Mesodermal cell (in vitro differentiated cells): ENCODE data around the gene DBF4B.

Experiments
- H3K27ac ChIP-seq: 2 replicates; pipeline ENCODE4 v1.7.0; 2013; ENCODE audit warnings: mild to moderate bottlenecking, low read depth, low read length, moderate library complexity; ENCODE audit not compliant: severe bottlenecking
- H3K36me3 ChIP-seq: 2 replicates; pipeline ENCODE4 v1.7.1; 2013; ENCODE audit warnings: mild to moderate bottlenecking, low read length, moderate library complexity; ENCODE audit not compliant: control insufficient read depth, insufficient read depth
- H3K4me1 ChIP-seq: one replicate; pipeline ENCODE4 v1.7.1; 2013; ENCODE audit warnings: mild to moderate bottlenecking, low read length; ENCODE audit not compliant: insufficient read depth, control insufficient read depth, poor library complexity, severe bottlenecking
- H3K4me3 ChIP-seq: 2 replicates; pipeline ENCODE4 v1.7.0; 2013; ENCODE audit warnings: low read length, control low read depth, mild to moderate bottlenecking; ENCODE audit not compliant: insufficient read depth, poor library complexity, severe bottlenecking; ENCODE audit errors: extremely low read depth
- H3K9me3 ChIP-seq: 2 replicates; pipeline ENCODE4 v1.7.1; 2013; ENCODE audit warnings: mild to moderate bottlenecking, low read length, moderate library complexity; ENCODE audit not compliant: control insufficient read depth
- WGBS, 2 experiments: methylation state at CpG; one replicate each; pipeline ENCODE4 v1.1.5; 2013; ENCODE audit warnings: missing lambda C conversion rate in 2 of 2; ENCODE audit not compliant: insufficient coverage in 2 of 2; 5-methylcytosine and 5-hydroxymethylcytosine counted together

DBF4B gene

DNA sequence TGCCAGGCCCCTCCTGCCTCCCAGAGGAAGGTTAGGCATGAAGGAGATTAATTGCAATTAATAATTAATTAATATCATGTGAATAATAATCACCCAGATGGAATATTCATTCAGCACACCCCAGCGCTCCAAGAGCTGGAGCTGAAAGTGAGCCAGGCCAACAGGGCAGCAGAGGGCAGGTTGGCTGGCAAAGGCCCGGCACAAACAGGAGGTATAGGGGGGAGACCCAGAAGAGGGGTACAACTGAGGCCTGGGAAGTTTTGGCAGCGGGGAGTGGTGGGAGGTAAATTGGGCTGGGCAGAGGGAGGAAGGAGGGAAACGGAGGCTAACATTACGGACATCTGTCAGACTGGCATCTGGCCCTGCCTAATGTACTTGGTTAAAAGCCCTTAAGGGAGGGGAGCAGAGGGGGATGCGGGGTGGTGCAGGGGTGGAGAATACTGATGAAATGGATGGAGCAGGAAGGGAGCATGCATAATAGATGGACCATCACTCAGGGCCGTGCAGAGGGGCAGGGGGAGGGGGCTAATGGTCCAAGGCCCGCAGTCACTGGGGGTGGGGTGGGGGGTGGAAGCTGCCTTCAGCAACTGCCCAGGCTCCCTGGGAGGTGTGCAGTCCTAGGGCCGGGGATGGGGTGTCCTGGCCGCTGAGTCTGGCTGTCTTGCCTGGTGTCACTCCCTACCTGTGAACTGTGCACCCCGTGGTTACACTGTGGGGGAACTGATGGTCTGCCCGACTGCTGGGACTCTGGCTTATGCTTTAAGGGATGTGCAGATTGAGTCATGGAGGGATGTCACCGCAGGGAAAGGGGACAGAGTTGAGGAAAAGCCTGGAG lies 52.2 kb downstream of the DBF4B start:
- Histone ChIP-seq H3K9me3 (no peaks in the 10 kb centered on the region), H3K27ac (no peak overlapping the region), H3K36me3 (no peaks in the 10 kb centered on the region), H3K4me1 (peaks cover 5% of the 10 kb centered on the region), H3K4me3 (no peak overlapping the region)
- 88 to 90% methylated on average over 6 to 11 of the region's 13 CpGs for WGBS, 2 experiments

DNA sequence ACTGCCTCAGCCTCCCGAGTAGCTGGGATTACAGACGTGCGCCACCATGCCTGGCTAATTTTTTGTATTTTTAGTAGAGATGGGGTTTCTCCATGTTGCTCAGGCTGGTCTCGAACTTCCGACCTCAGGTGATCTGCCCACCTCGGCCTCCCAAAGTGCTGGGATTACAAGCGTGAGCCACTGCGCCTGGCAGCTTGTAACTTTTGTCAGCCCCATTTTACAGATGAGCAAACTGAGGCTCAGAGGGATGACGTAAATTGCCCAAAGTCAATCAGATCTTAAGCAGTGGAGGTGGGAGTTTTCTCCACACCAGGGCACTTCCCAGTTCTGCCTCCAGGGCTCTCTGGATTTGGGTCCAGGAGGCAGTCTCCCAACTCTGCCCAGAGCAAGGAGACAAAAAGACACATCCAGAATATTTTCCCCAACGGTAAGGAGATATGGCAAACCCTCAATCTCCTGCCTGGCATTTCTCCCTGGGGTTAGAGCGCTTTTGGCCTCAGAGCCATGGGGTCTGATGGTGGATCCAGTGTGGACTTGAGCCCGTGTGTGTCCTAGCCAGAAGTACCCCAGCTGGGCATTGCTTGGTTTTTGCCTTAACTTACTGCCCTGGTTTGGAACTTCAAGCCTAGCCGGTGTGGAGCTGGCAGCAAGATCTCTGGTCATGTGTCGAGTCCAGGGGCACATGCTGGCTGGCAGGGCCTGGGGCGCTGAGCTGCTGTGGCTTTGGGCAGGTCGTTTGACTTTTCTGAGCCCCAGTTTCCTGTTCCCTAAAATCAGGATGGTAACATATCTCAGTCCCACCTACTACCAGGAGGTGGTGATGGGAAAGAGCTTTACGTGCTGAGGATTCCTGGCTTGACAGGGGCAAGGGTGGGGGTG lies 53.7 kb downstream of the DBF4B start:
- WGBS, 2 experiments: 86 to 88% methylated on average over 9 to 13 of the region's 17 CpGs

DNA sequence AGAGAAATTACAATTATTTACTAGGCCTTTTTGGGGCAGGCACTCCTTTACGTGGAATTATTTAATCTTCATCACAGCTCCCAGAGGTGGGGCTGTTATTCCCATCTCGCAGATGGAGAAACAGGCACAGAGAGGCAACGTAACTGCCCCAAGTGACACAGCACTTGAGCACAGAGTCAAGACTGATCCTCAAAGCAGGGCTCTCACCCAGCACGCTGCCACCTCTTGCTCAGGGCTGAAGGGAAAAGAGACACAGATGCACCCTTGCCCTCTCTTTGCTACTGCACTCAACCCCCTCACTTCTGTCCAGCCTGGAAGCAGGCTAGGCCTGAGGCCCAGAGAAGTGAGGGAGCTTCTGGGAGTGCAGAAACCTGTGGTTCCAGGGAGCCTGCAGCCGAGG lies 54.7 kb downstream of the DBF4B start:
- Histone ChIP-seq H3K36me3 (no peaks in the 10 kb centered on the region), H3K4me1 (peaks cover 5% of the 10 kb centered on the region), H3K4me3 (no peak overlapping the region), H3K9me3 (no peaks in the 10 kb centered on the region), H3K27ac (no peak overlapping the region)
- 94 to 96% methylated on average over 4 to 5 of the region's 5 CpGs for WGBS, 2 experiments

More for the DNA sequence above, 53.7 kb downstream of the DBF4B start:
- Histone ChIP-seq H3K27ac (no peak overlapping the region), H3K9me3 (no peaks in the 10 kb centered on the region), H3K4me1 (peaks cover 5% of the 10 kb centered on the region), H3K4me3 (no peak overlapping the region), H3K36me3 (no peaks in the 10 kb centered on the region)

DNA sequence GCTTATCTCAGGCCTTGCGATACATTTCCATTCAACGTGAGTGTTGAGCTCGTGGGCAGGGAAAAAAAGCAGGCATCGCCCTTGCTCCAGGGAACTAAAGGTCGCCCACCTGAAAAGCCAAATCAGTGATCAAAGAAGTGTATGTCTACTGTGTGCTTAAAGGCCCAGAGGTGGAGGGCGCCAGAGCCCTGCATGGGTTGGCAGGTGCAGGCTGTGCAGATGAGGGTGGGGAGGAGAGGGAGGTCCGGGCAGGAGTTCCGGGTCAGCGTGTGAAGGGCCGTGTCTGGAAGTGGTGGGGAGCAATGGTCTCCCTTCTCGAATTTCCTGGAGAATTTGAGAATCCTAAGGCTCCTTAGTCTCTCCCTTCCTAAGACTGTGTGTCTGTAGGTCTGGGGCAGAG lies 57.5 kb downstream of the DBF4B start:
- no peaks in the 10 kb centered on the region for H3K36me3 ChIP-seq
- no peak overlapping the region for H3K4me3 ChIP-seq
- 76 to 83% methylated on average over 9 to 11 of the region's 11 CpGs for WGBS, 2 experiments
- H3K9me3 ChIP-seq: no peaks in the 10 kb centered on the region
- H3K27ac ChIP-seq: no peak overlapping the region
- no peaks in the 10 kb centered on the region for H3K4me1 ChIP-seq

DNA sequence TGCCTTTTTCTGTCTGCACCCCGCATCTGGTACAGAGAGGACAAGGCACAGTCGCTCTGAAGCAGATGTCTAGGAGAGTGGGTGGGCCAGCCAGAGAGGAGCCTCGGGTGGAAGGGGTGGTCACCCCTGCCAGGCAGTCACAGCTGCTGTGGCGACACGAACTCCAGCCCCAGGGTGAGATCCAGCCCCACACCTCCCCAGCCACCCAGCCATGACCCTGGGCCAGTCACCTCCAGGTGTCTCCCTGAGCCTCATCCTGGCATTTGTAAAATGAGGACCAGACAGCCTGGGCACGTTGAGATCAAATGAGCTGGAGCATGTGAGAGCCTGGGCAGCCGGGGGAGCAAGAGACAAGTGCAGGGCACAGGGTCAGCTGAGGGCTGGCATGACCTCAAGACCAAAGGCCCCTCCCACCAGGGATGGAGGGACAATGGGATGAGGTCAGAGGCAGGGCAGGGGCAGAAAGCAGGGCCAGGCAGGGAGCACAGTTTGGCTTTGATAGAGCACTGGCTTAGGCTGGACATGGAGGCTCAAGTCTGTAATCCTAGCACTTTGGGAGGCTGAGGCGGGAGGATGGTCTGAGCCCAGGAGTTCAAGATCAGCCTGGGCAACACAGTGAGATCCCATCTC lies 58.1 kb downstream of the DBF4B start:
- Histone ChIP-seq H3K9me3 (no peaks in the 10 kb centered on the region), H3K27ac (no peak overlapping the region), H3K4me3 (no peak overlapping the region), H3K4me1 (no peaks in the 10 kb centered on the region), H3K36me3 (no peaks in the 10 kb centered on the region)
- WGBS, 2 experiments: 83 to 85% methylated on average over 7 to 8 of the region's 8 CpGs

DNA sequence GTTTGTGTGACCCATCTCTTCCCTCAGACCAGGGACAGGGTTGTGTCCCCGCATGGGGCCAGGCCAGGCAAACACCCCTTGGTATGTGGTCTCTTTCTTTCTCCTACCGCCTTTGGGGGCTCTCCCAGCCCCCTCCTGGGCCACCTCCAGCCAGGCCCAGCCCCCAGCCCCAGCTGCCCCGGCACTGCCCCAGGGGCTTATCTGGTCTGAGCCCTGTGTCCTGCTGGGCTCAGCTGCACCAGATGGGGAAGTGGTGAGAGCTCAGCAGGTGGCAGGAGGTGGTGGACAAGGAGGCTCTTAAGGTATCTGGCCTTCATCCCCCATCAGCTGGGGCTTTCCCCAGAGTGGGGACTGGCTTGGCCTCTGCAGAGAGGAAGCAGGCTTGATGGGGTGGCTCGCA lies 59.0 kb downstream of the DBF4B start:
- no peak overlapping the region for H3K27ac ChIP-seq

DNA sequence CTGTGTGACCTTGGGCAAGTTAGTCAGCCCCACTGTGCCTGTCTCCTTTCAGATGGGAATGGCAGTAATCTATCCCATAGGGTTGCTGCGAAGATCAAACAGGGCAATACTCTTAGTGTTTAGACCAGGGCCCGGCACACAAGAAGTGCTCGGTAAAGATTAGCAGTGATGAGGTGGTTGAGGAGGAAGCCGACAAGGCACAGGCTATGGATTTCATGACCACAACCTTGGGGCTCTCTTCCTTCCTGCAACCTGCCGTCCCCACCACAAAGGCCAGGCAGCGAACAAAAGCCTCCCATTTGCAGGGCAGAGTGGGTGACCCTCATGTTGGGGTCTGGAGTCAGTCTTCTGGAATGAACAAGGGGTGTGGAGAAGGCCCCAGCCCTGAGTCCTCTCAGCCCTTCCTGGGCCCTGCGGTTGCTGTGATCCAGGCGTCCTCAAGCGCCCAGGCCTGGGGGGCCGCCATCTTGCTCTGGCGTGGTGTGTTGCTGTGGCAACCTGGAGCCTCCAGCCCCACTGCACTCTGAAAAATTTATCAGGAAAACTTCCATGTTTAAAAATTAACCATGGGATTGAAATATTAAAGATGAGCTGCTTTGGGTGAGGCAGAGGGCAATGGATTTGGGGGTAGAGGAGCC lies 60.2 kb downstream of the DBF4B start:
- no peak overlapping the region for H3K27ac ChIP-seq
- no peaks in the 10 kb centered on the region for H3K36me3 ChIP-seq
- no peaks in the 10 kb centered on the region for H3K4me1 ChIP-seq
- H3K4me3 ChIP-seq: no peak overlapping the region
- WGBS, 2 experiments: 88 to 98% methylated on average over 7 to 8 of the region's 11 CpGs
- no peaks in the 10 kb centered on the region for H3K9me3 ChIP-seq

More for the DNA sequence above, 59.0 kb downstream of the DBF4B start:
- WGBS, 2 experiments: 88% methylated on average over 1 to 3 of the region's 4 CpGs
- H3K9me3 ChIP-seq: no peaks in the 10 kb centered on the region
- no peaks in the 10 kb centered on the region for H3K4me1 ChIP-seq
- H3K36me3 ChIP-seq: no peaks in the 10 kb centered on the region
- H3K4me3 ChIP-seq: no peak overlapping the region

DNA sequence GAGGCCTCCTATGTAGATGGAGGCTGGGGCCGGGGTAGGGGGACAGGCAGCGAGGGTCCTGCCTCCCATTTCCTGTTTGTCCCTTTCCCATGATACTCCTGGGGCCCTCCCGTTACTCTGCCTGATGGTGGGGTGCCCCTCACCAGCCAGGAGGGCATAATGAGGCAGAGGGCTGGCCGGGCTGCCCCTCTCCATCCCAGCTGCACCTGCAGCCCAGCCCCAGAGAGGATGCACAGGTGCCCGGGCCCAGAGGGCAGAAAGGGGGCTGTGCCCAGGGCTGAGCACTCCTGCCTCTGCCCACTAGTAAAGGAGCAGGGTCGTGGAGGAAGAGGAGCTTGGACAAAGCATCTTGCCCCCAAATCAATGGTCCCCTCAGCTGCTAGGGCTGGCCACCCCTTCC lies 60.8 kb downstream of the DBF4B start:
- no peak overlapping the region for H3K4me3 ChIP-seq
- WGBS, 2 experiments: 75 to 80% methylated on average over 4 to 6 of the region's 6 CpGs
- no peak overlapping the region for H3K27ac ChIP-seq
- H3K9me3 ChIP-seq: no peaks in the 10 kb centered on the region
- no peaks in the 10 kb centered on the region for H3K4me1 ChIP-seq
- no peaks in the 10 kb centered on the region for H3K36me3 ChIP-seq

DNA sequence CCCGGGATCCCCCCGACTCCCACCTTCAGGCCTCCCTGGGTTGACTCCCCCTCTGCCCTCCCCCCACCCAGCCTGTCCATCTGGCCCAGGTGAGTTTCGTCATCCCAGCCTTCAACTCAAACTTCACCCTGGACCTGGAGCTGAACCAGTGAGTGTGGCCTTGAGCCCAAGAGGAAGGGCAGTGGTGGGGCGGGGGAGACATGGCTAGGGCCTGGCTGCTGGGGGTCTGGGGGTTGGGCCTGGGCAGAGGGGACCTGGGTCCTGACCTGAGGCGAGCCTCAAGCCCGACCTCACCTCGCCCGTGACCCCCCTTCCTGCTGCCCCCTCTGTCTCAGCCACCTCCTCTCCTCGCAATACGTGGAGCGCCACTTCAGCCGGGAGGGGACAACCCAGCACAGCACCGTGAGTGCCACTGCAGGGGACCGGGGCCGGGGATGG lies 61.2 kb downstream of the DBF4B start:
- Histone ChIP-seq H3K36me3 (no peaks in the 10 kb centered on the region), H3K4me1 (no peaks in the 10 kb centered on the region), H3K9me3 (no peaks in the 10 kb centered on the region), H3K27ac (no peak overlapping the region), H3K4me3 (no peak overlapping the region)
- 85 to 95% methylated on average over 3 to 4 of the region's 15 CpGs for WGBS, 2 experiments

DNA sequence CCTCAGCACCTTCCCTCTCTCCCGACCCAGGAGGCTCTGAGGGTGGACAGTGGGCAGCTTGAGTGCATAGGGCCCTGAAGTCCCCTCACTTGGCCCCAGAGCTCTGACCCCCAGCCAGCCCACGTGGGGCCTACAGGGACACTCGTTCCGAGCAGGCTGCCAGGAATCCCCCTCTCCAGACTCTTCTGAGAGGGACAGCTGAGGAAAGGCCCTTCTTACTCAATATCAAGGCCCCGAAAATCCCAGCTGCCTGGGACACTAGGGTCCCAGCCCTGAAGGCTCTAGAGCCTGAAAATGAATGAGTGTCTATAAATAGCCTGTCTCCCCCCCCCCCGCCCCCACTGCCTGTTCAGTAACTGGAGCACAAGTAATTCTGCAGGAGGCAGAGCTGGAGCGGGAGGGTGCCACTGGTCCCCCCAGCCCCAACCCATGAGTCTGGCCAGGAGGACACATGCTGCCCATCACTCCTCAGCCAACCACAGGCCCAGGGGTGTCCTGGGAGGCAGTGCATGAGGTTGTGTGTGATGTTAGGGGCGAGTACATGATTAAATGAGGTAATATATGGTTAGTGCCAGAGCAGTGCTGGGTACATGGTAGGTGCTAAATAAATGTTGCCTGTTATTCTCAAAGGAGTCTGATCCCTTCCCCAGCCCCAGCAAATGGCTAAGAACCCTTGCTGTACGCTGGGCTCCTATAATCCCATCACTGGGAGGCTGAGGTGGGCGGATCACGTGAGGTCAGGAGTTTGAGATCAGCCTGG lies 61.9 kb downstream of the DBF4B start:
- Histone ChIP-seq H3K4me3 (no peak overlapping the region), H3K36me3 (no peaks in the 10 kb centered on the region), H3K27ac (no peak overlapping the region), H3K4me1 (no peaks in the 10 kb centered on the region), H3K9me3 (no peaks in the 10 kb centered on the region)
- WGBS, 2 experiments: 60 to 89% methylated on average over 1 to 6 of the region's 11 CpGs
